ENCODE results near the gene LAMTOR4.
"Not testable (repeated sequence)": the region's sequence is repeated elsewhere in the genome, so short reads cannot be mapped to it uniquely, and the experiment has no call there.

Gene LAMTOR4

GRCh38 chr7:100171087-100171681 is 22.5 kb downstream of the LAMTOR4 start:
- peak; percentile 51 for DNase-seq (ENCODE audit: low spot score)

- DNase-seq (ENCODE audit: low spot score) = no peak
Observed at GRCh38 chr7:100171840-100172239, 23.1 kb downstream of the LAMTOR4 start.

GRCh38 chr7:100173806-100174495 is 25.2 kb downstream of the LAMTOR4 start:
- no peak for DNase-seq (ENCODE audit: low spot score)

GRCh38 chr7:100174582-100174981 is 25.9 kb downstream of the LAMTOR4 start:
- DNase-seq (ENCODE audit: low spot score) = no peak

- DNase-seq (ENCODE audit: low spot score) = no peak
Observed at GRCh38 chr7:100175296-100175935, 26.7 kb downstream of the LAMTOR4 start.

- no peak for DNase-seq (ENCODE audit: low spot score)
Observed at GRCh38 chr7:100176096-100177044, 27.7 kb downstream of the LAMTOR4 start.

GRCh38 chr7:100177045-100178001 is 28.6 kb downstream of the LAMTOR4 start, which contains the start of the genes GPC2 and STAG3:
GPC2 (minus strand) TSS chr7:100177381; CDS start chr7:100177199, 182 bp downstream.
STAG3 (plus strand) TSS chr7:100177918; CDS start chr7:100180557, 2,639 bp downstream.
- DNase-seq (ENCODE audit: low spot score) = peak; percentile 95

GRCh38 chr7:100180084-100180483 is 31.4 kb downstream of the LAMTOR4 start:
- DNase-seq (ENCODE audit: low spot score) = not testable (repeated sequence)

GRCh38 chr7:100182616-100183015 is 33.9 kb downstream of the LAMTOR4 start:
- DNase-seq (ENCODE audit: low spot score) = not testable (repeated sequence)

- DNase-seq (ENCODE audit: low spot score) = not testable (repeated sequence)
Observed at GRCh38 chr7:100183090-100183489, 34.4 kb downstream of the LAMTOR4 start.

GRCh38 chr7:100185726-100186125 is 37.0 kb downstream of the LAMTOR4 start:
- no peak for DNase-seq (ENCODE audit: low spot score)

GRCh38 chr7:100189061-100189460 is 40.3 kb downstream of the LAMTOR4 start:
- no peak for DNase-seq (ENCODE audit: low spot score)

- DNase-seq (ENCODE audit: low spot score) = no peak
Observed at GRCh38 chr7:100190048-100190711, 41.5 kb downstream of the LAMTOR4 start.

- no peak for DNase-seq (ENCODE audit: low spot score)
Observed at GRCh38 chr7:100191775-100192174, 43.1 kb downstream of the LAMTOR4 start.

- DNase-seq (ENCODE audit: low spot score) = peak; percentile 44
Observed at GRCh38 chr7:100192281-100192862, 43.7 kb downstream of the LAMTOR4 start.

- no peak for DNase-seq (ENCODE audit: low spot score)
Observed at GRCh38 chr7:100192969-100193368, 44.3 kb downstream of the LAMTOR4 start.

- DNase-seq (ENCODE audit: low spot score) = no peak
Observed at GRCh38 chr7:100195222-100195621, 46.5 kb downstream of the LAMTOR4 start.

- peak; percentile 54 for DNase-seq (ENCODE audit: low spot score)
Observed at GRCh38 chr7:100195901-100196322, 47.2 kb downstream of the LAMTOR4 start.

- no peak for DNase-seq (ENCODE audit: low spot score)
Observed at GRCh38 chr7:100198266-100198665, 49.5 kb downstream of the LAMTOR4 start.

GRCh38 chr7:100200693-100201092 is 52.0 kb downstream of the LAMTOR4 start:
- no peak for DNase-seq (ENCODE audit: low spot score)
